Endometrial microvascular endothelial cells (primary cell): ENCODE results near the gene COL18A1. TPM values are rescaled to one million over a fixed set of nuclear protein-coding genes. Genes with fewer than 3 reads are reported as not detected.
"Not testable (repeated sequence)": the region's sequence is repeated elsewhere in the genome, so short reads cannot be mapped to it uniquely, and the experiment has no call there.

Experiments used
- in situ Hi-C: cut with HindIII; loops from 2 replicates; pipeline ENCODE4 v1.10.0; 2017; ENCODE audit warnings: low sequenced_read_pairs, low pct_unique_long_range_greater_than_20kb; ENCODE audit errors: inconsistent ontology term
- total RNA-seq: library from RNA; depleted of rRNA; stranded (reverse); fragments of >200 nt; gene quantifications from one replicate; pipeline ENCODE4 v1.2.3, GENCODE V29; 2015; ENCODE audit errors: inconsistent ontology term

COL18A1 gene
- total RNA-seq, 1 donor from 2014 or later = 261 TPM

DNA sequence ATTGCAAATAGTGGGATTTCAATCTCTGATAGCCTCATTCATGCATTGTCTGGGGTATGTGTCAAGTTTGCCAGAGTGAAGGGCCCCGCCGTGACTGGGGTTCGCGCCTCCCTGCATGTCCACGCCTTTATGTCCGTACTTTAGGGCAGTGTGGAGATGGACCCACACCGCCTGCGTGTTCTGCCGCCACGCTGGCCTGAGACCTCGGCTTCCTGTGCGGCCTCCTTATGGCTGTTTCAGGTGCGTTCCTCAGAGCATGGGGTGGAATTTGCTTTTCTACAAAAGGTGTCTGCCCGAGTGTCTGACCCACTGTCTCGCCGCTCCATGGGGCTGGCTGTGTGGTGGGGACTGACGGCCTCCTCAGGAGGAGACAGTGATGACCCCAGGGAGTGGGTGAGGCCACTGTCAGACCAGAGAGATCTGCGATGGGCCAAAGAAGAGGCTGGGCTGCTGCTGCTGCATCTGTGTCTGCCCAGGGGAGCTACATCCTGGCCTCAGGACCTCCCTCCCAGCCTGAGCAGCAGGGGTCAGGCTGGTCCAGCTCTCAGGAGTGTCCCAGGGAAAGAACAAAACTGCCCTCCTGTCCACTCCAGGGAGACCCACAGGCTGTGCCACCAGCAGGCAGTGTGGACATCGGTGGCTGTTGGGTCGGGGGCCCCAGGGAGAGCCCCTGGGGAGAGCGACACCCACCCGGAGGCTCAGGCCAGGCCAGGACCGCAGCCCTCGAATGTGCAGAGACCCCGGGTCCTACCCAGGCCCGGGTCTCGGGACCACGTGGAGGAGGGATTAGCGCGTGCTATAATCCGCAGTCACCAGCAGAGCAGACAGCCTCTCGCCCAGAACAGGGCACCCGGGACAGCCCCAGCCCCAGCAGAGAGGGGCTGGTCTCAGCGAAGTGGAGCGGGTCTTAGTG is 147.1 kb downstream of the COL18A1 start:
- in situ Hi-C loops = no loop called here

GRCh38 chr21:45552696-45553391 is 147.9 kb downstream of the COL18A1 start:
- in situ Hi-C loops = no loop called here

- in situ Hi-C loops = no loop called here
Measured at GRCh38 chr21:45554477-45555175, 149.7 kb downstream of the COL18A1 start.

DNA sequence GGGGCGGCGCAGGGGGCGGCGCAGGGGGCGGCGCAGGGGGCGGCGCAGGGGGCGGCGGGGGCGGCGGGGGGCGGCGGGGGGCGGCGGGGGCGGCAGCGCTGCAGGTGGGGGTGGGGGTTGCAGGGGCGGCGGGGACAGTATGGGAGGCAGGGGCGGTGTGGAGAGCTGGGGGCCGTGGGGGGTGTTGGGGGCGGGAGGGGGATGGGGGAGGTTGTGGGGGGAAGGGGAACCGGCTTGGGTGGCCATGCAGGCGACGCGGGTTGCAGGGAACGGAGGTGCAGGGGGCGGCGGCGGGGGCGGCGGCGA is 150.2 kb downstream of the COL18A1 start:
- in situ Hi-C loops = no loop called here

DNA sequence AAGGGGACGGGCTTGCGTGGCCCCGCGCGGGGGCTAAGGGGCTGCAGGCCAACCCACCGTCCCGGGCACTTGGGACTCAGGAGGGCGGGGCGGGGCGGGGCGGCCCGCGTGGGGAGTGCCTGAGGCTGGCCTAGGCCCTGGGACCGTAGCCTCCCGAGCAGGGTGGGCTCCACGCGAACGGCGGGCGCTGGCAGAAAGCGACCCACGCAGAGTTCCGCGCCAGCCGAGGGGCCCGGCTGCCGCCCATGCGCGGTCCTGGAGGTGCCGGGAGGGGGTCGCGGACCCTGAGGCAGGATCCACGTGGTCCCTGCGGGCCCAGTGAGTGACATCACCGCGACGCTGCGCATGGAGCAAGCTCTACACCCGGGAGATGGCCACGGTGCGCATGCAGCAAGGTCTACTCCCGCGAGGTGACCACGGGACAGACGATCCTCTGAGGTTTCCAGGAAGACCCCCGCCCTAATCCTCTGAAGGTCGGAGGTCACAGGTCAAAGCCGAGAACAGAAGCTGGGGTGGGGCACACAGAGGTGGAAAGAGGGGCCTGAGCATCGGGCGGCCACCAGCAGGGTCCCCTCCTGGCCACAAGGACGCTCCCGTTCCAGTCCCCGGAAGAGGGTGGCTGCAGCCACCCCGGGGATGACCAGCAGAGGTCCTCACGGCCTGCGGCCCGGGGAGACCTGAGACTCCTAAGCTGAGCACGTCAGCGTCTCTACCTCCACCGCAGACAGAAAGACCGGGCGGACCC is 150.8 kb downstream of the COL18A1 start:
- in situ Hi-C loops = no loop called here

GRCh38 chr21:45556302-45556644 is 151.3 kb downstream of the COL18A1 start:
- in situ Hi-C loops = no loop called here

GRCh38 chr21:45556645-45557615 is 152.0 kb downstream of the COL18A1 start:
- in situ Hi-C loops = no loop called here

- in situ Hi-C loops = no loop called here
Measured at GRCh38 chr21:45557616-45558043, 152.7 kb downstream of the COL18A1 start.

- in situ Hi-C loops = no loop called here
Measured at GRCh38 chr21:45558044-45558721, 153.2 kb downstream of the COL18A1 start.

DNA sequence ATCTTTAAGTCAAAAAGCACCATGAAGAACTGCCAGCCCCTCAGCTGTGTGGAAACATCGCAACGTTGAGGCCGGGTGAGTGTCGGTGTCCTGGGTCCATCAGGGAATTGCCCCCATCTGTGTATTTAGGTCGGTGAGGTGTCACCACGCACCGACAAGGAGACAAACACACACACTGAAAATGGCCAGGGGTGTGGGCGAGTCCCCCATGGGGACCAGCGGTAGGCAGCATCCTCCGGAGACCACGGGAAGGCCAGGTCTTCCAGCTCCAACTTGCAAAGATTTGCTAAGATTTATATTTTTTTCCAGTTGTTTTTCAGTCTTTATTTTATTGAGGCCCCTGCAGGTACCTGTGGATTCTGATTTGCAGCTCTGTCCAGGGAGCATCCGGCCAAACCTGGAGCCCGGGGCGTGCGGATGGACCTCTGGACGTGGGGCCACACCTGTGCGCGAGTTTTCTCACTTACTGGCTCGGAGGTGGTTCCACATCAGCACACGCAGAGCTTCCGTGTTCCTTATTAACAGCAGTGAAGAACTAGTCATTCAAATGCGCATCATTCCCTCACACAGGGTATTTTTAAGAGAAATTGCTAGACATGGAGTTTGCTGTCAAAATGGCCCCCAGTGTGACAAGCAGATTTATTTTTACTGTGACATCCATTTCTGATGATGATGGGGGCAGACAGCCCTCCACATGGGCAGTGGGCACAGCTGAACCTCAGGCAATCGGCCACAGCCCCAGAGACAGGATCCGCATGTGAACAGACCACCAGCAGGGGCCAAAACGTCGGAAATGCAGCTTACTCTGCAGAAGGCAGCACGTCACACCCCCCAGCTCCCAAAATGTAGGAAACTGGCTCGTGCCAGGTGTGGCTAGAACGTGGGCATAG is 154.5 kb downstream of the COL18A1 start:
- in situ Hi-C loops = no loop called here

DNA sequence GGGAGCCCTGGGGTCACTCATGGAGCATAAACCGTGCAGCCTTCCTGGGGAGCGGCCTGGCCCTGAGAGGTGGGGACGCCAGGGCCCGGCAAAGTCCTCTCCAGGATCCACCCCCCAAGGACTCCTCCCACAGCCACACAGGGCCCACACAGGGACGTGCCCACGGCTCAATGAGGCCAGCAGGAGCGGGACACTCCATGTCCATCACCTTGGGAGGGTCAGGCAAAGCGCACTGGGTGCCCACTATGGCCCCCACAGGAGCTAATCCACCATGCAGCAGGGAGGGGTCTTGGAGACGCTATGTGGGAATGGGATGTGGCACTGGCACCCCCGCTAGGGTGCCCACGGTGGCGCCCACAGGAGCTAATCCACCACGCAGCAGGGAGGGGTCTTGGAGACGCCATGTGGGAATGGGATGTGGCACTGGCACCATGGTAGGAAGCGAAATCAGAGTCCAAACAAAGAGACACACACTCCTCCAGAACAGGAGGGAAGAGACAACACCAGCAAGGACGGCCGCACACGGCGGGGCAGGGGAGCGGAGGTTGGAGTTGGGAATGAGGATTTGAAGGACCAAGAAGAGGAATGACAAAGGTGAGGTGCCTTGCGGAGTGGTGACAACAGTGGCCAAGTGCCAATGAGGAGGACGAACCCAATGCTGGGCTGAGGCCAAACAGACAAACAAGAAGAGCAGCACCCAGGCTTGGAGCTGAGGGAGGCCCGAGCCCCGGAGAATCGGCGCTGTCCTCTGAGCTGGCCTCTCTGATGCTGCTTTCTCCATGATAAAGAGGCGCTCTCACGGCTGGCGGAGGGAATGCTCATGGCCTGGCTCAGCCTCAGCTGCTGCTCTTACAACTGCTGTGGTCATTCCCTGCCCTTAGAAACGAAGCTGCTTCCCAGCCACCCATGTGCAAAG is 155.4 kb downstream of the COL18A1 start:
- in situ Hi-C loops = no loop called here

GRCh38 chr21:45561241-45561640 is 156.3 kb downstream of the COL18A1 start:
- in situ Hi-C loops = not testable (repeated sequence)

GRCh38 chr21:45562402-45562801 is 157.4 kb downstream of the COL18A1 start:
- in situ Hi-C loops = no loop called here

- in situ Hi-C loops = no loop called here
Measured at GRCh38 chr21:45562965-45563364, 158.0 kb downstream of the COL18A1 start.
